GM10266 (cell line): ENCODE results near the gene WNT5A.

Experiments
- DNase-seq: peaks from one replicate; pipeline ENCODE4 v3.0.0; 2012; ENCODE audit errors: extremely low spot score
- TF ChIP-seq, protein P1 (sequence below): IDR thresholded peaks from 2 replicates; pipeline ENCODE4 v1.5.1; 2012; ENCODE audit warnings: mild to moderate bottlenecking, low read depth; ENCODE audit not compliant: control insufficient read depth, insufficient read depth; ENCODE audit errors: missing control alignments

Gene WNT5A

DNA sequence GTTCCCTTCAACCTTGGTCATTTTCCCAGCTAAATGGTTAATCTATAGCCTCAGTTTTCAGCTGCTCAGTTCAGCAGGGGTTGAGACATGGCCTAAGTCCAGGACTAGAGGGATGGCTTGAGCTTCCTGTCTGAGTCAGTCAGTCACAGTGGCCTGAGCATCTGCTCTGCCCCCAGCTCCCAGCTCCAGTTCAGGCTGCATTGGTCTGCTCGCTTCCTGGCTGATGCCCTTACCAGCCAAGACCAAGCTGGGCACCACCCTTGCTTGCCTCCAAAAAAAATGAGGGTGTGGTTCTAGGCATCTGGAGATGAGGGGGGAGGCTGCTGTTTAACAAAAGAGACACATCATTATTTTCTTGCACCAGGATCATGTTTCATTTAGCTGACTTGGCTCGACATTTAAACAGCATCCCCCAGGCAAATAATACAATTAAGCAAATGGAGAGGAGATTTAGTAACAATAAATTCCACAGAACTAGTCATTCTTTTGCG is 70.7 kb downstream of the WNT5A start:
- TF ChIP-seq, protein P1, sequence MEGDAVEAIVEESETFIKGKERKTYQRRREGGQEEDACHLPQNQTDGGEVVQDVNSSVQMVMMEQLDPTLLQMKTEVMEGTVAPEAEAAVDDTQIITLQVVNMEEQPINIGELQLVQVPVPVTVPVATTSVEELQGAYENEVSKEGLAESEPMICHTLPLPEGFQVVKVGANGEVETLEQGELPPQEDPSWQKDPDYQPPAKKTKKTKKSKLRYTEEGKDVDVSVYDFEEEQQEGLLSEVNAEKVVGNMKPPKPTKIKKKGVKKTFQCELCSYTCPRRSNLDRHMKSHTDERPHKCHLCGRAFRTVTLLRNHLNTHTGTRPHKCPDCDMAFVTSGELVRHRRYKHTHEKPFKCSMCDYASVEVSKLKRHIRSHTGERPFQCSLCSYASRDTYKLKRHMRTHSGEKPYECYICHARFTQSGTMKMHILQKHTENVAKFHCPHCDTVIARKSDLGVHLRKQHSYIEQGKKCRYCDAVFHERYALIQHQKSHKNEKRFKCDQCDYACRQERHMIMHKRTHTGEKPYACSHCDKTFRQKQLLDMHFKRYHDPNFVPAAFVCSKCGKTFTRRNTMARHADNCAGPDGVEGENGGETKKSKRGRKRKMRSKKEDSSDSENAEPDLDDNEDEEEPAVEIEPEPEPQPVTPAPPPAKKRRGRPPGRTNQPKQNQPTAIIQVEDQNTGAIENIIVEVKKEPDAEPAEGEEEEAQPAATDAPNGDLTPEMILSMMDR = no peak
- DNase-seq = no peak
